OCI-LY1 (cell line): ENCODE measurements around the gene PTPRD.

Experiments
- H2AFZ ChIP-seq: fragments of 200-600 bp; sonication (generic), shearing (Covaris generic); 2 replicates; pipeline ENCODE4 v1.6.0; 2014; ENCODE audit warnings: antibody characterized with exemption, mild to moderate bottlenecking, low read length
- H3F3A ChIP-seq: fragments of 200-600 bp; sonication (generic), shearing (Covaris generic); 2 replicates; pipeline ENCODE4 v1.6.0; 2014; ENCODE audit warnings: mild to moderate bottlenecking, antibody characterized with exemption, low read length, moderate library complexity; ENCODE audit not compliant: insufficient read depth
- H3K27ac ChIP-seq: fragments of 200-600 bp; sonication (generic); 2 replicates; pipeline ENCODE4 v1.5.1; 2014; ENCODE audit warnings: low read length, mixed run types, mild to moderate bottlenecking, low read depth; ENCODE audit not compliant: poor library complexity, severe bottlenecking
- H3K27me3 ChIP-seq: fragments of 200-600 bp; sonication (generic); 2 replicates; pipeline ENCODE4 v1.6.0; 2014; ENCODE audit warnings: antibody characterized with exemption, mild to moderate bottlenecking, low read length, moderate library complexity; ENCODE audit not compliant: insufficient read depth
- H3K36me3 ChIP-seq: fragments of 200-600 bp; sonication (generic); 2 replicates; pipeline ENCODE4 v1.6.1; 2014; ENCODE audit warnings: mild to moderate bottlenecking, antibody characterized with exemption, low read length, moderate library complexity, mixed read lengths; ENCODE audit not compliant: insufficient read depth
- H3K4me1 ChIP-seq: fragments of 200-600 bp; sonication (generic); 2 replicates; pipeline ENCODE4 v1.5.1; 2014; ENCODE audit warnings: mild to moderate bottlenecking, low read length, moderate library complexity; ENCODE audit not compliant: insufficient read depth, severe bottlenecking
- H3K4me2 ChIP-seq: fragments of 200-600 bp; sonication (generic), shearing (Covaris generic); 2 replicates; pipeline ENCODE4 v1.6.1; 2014; ENCODE audit warnings: low read length
- H3K4me3 ChIP-seq: fragments of 200-600 bp; sonication (generic); 2 replicates; pipeline ENCODE4 v1.5.1; 2014; ENCODE audit warnings: low read length, low read depth, mild to moderate bottlenecking, mixed read lengths; ENCODE audit not compliant: poor library complexity, severe bottlenecking
- H3K79me2 ChIP-seq: fragments of 200-600 bp; shearing (Covaris generic); 2 replicates; pipeline ENCODE4 v1.6.1; 2016; ENCODE audit warnings: mixed run types, low read length, mixed read lengths; ENCODE audit not compliant: insufficient read depth
- H3K9ac ChIP-seq: fragments of 200-600 bp; sonication (generic), shearing (Covaris generic); 2 replicates; pipeline ENCODE4 v1.6.1; 2014; ENCODE audit warnings: mild to moderate bottlenecking, low read length, mixed read lengths
- H3K9me2 ChIP-seq: fragments of 200-600 bp; sonication (generic), shearing (Covaris generic); 2 replicates; pipeline ENCODE4 v1.6.1; 2014; ENCODE audit warnings: low read depth, mild to moderate bottlenecking, low read length, mixed read lengths
- H3K9me3 ChIP-seq: fragments of 200-600 bp; shearing (Covaris generic); 2 replicates; pipeline ENCODE4 v1.6.1; 2014; ENCODE audit warnings: low read length, mixed read lengths
- H4K20me1 ChIP-seq: fragments of 200-600 bp; sonication (generic), shearing (Covaris generic); 2 replicates; pipeline ENCODE4 v1.6.0; 2016; ENCODE audit warnings: mild to moderate bottlenecking, low read length; ENCODE audit not compliant: insufficient read depth
- CTCF ChIP-seq: fragments of 200-600 bp; sonication (generic), shearing (Covaris generic); IDR thresholded peaks from 2 replicates; pipeline ENCODE4 v1.5.1; 2017; ENCODE audit warnings: mild to moderate bottlenecking, antibody characterized with exemption, low read length, moderate library complexity, mixed read lengths
- EZH2 ChIP-seq: fragments of 200-600 bp; sonication (generic), shearing (Covaris generic); IDR thresholded peaks from 2 replicates; pipeline ENCODE4 v1.8.0; 2017; ENCODE audit warnings: borderline replicate concordance, mixed run types, mild to moderate bottlenecking, antibody characterized with exemption, low read length, moderate library complexity, mixed read lengths

PTPRD gene

GRCh38 chr9:9246726-9247125 is 1366.1 kb downstream of the PTPRD start:
- H3K9me2 ChIP-seq: no peaks in the 10 kb centered on the region
- H3K4me3 ChIP-seq: no peak overlapping the region
- no peak overlapping the region for H3K4me2 ChIP-seq
- H3F3A ChIP-seq: no peaks in the 10 kb centered on the region
- no peak overlapping the region for H3K9ac ChIP-seq
- no peaks in the 10 kb centered on the region for H3K79me2 ChIP-seq
- H3K4me1 ChIP-seq: no peaks in the 10 kb centered on the region
- no peaks in the 10 kb centered on the region for H3K9me3 ChIP-seq
- no peak for TF ChIP-seq EZH2
- TF ChIP-seq CTCF: no peak
- no peaks in the 10 kb centered on the region for H4K20me1 ChIP-seq
- no peaks in the 10 kb centered on the region for H3K36me3 ChIP-seq
- no peaks in the 10 kb centered on the region for H3K27me3 ChIP-seq
- no peak overlapping the region for H2AFZ ChIP-seq
- no peak overlapping the region for H3K27ac ChIP-seq

- Histone ChIP-seq H3K4me2 (no peak overlapping the region), H3K79me2 (no peaks in the 10 kb centered on the region), H2AFZ (no peak overlapping the region), H3K4me1 (no peaks in the 10 kb centered on the region), H3K27ac (no peak overlapping the region), H3K27me3 (no peaks in the 10 kb centered on the region), H3K36me3 (no peaks in the 10 kb centered on the region), H4K20me1 (no peaks in the 10 kb centered on the region), H3F3A (no peaks in the 10 kb centered on the region), H3K9me2 (no peaks in the 10 kb centered on the region), H3K9ac (no peak overlapping the region), H3K9me3 (no peaks in the 10 kb centered on the region), H3K4me3 (no peak overlapping the region)
- TF ChIP-seq CTCF (no peak), EZH2 (no peak)
These were observed 1380.9 kb downstream of the PTPRD start for GRCh38 chr9:9231946-9232345.

GRCh38 chr9:9229269-9229668 is 1383.5 kb downstream of the PTPRD start:
- H4K20me1 ChIP-seq: no peaks in the 10 kb centered on the region
- no peaks in the 10 kb centered on the region for H3K4me1 ChIP-seq
- H2AFZ ChIP-seq: no peak overlapping the region
- no peaks in the 10 kb centered on the region for H3F3A ChIP-seq
- H3K79me2 ChIP-seq: no peaks in the 10 kb centered on the region
- H3K4me2 ChIP-seq: no peak overlapping the region
- TF ChIP-seq CTCF (no peak), EZH2 (no peak)
- H3K36me3 ChIP-seq: no peaks in the 10 kb centered on the region
- H3K9me2 ChIP-seq: no peaks in the 10 kb centered on the region
- H3K27me3 ChIP-seq: no peaks in the 10 kb centered on the region
- H3K9me3 ChIP-seq: no peaks in the 10 kb centered on the region
- no peak overlapping the region for H3K4me3 ChIP-seq
- no peak overlapping the region for H3K9ac ChIP-seq
- H3K27ac ChIP-seq: no peak overlapping the region
